GM23248 (cell line): ENCODE data around the gene FLOT2. TPM values are rescaled to one million over a fixed set of nuclear protein-coding genes. Genes with fewer than 3 reads are reported as not detected.

Source experiments
- DNase-seq: peaks from one replicate; pipeline ENCODE4 v3.0.0-alpha.2; 2015
- H2AFZ ChIP-seq: fragments of 200-600 bp; sonication (generic); 2 replicates; pipeline ENCODE4 v1.6.1; 2016; ENCODE audit warnings: antibody characterized with exemption
- H3F3A ChIP-seq: fragments of 200-600 bp; sonication (generic); 2 replicates; pipeline ENCODE4 v1.6.1; 2016; ENCODE audit warnings: mild to moderate bottlenecking, antibody characterized with exemption, mixed run types; ENCODE audit not compliant: insufficient read depth
- H3K27ac ChIP-seq: fragments of 200-600 bp; sonication (generic); 2 replicates; pipeline ENCODE4 v1.5.1; 2016; ENCODE audit warnings: mild to moderate bottlenecking
- H3K27me3 ChIP-seq: fragments of 200-600 bp; sonication (generic); replicated peaks from 2 replicates; pipeline ENCODE4 v1.6.1; 2016; ENCODE audit warnings: mild to moderate bottlenecking; ENCODE audit not compliant: insufficient read depth
- H3K36me3 ChIP-seq: fragments of 200-600 bp; sonication (generic); 2 replicates; pipeline ENCODE4 v1.6.1; 2016; ENCODE audit warnings: low read depth, mild to moderate bottlenecking
- H3K4me1 ChIP-seq: fragments of 200-600 bp; sonication (generic); 2 replicates; pipeline ENCODE4 v1.6.1; 2016; ENCODE audit warnings: mild to moderate bottlenecking; ENCODE audit not compliant: insufficient read depth
- H3K4me2 ChIP-seq: fragments of 200-600 bp; sonication (generic); one replicate; pipeline ENCODE4 v1.6.1; 2016; ENCODE audit warnings: mild to moderate bottlenecking; ENCODE audit not compliant: unreplicated experiment
- H3K4me3 ChIP-seq: fragments of 200-600 bp; sonication (generic); 2 replicates; pipeline ENCODE4 v1.5.1; 2016; ENCODE audit warnings: mild to moderate bottlenecking
- H3K79me2 ChIP-seq: fragments of 200-600 bp; sonication (generic); 2 replicates; pipeline ENCODE4 v1.6.1; 2016; ENCODE audit warnings: mild to moderate bottlenecking; ENCODE audit not compliant: insufficient read depth
- H3K9ac ChIP-seq: fragments of 200-600 bp; sonication (generic); 2 replicates; pipeline ENCODE4 v1.6.1; 2016; ENCODE audit warnings: mild to moderate bottlenecking
- H3K9me2 ChIP-seq: fragments of 200-600 bp; sonication (generic); 2 replicates; pipeline ENCODE4 v1.6.1; 2016; ENCODE audit warnings: mixed run types, mild to moderate bottlenecking, moderate library complexity; ENCODE audit not compliant: insufficient read depth
- H3K9me3 ChIP-seq: fragments of 200-600 bp; sonication (generic); one replicate; pipeline ENCODE4 v1.6.1; 2017; ENCODE audit warnings: low read depth
- H4K20me1 ChIP-seq: fragments of 200-600 bp; sonication (generic); 2 replicates; pipeline ENCODE4 v1.6.0; 2016; ENCODE audit not compliant: insufficient read depth
- EZH2 ChIP-seq: fragments of 200-600 bp; sonication (generic); IDR thresholded peaks from 2 replicates; pipeline ENCODE4 v1.6.1; 2018; ENCODE audit warnings: antibody characterized with exemption, mild to moderate bottlenecking; ENCODE audit not compliant: insufficient read depth, poor library complexity, severe bottlenecking
- EZH2phosphoT487 ChIP-seq: fragments of 200-600 bp; sonication (generic); IDR thresholded peaks from 2 replicates; pipeline ENCODE4 v1.6.1; 2018; ENCODE audit warnings: antibody characterized with exemption, moderate library complexity, mild to moderate bottlenecking, low read depth; ENCODE audit not compliant: insufficient read depth
- WGBS, 2 experiments: methylation state at CpG; one replicate each; pipeline ENCODE4 v1.1.6; 2015 to 2017; ENCODE audit warnings: low lambda C conversion rate in 2 of 2, low coverage in 1 of 2; ENCODE audit errors: missing lambda C conversion rate in 2 of 2; 5-methylcytosine and 5-hydroxymethylcytosine counted together
- in situ Hi-C: fragments of 300-500 bp; cut with MboI; formaldehyde crosslinking; loops from 2 replicates; pipeline ENCODE4 v1.15.0; 2020
- polyA plus RNA-seq: library from polyadenylated mRNA; unstranded; fragments of >200 nt; fragmentation: Nextera tagmentation; extraction: Ambion mirVana; gene quantifications from 2 replicates; pipeline ENCODE4 v1.2.1, GENCODE V29; 2016
- total RNA-seq: library from RNA; depleted of rRNA; stranded (reverse); fragments of >200 nt; shearing (Covaris generic); gene quantifications from 2 replicates; pipeline ENCODE4 v1.2.3, GENCODE V29; 2014

The FLOT2 gene
- total and polyA plus RNA-seq, 2 experiments from 2014 or later = 33.2 to 55.0 TPM

- TF ChIP-seq EZH2phosphoT487 (no peak), EZH2 (no peak)
- no peak overlapping the region for H2AFZ ChIP-seq
- no peaks in the 10 kb centered on the region for H3F3A ChIP-seq
- in situ Hi-C loops = no loop called here
- no peaks in the 10 kb centered on the region for H3K27me3 ChIP-seq
- H4K20me1 ChIP-seq = no peaks in the 10 kb centered on the region
- DNase-seq = no peak
- peaks cover 10% of the 10 kb centered on the region; the same call in 1 of the 2 replicates for H3K36me3 ChIP-seq
- no peak overlapping the region for H3K4me2 ChIP-seq
- no peak overlapping the region for H3K9ac ChIP-seq
- H3K79me2 ChIP-seq = peaks cover 11% of the 10 kb centered on the region
- 81 to 86% methylated on average over 4 of the region's 4 CpGs for WGBS, 2 experiments
- no peak overlapping the region for H3K27ac ChIP-seq
- peaks cover 5% of the 10 kb centered on the region; the same call in 1 of the 2 replicates for H3K4me1 ChIP-seq
- no peaks in the 10 kb centered on the region for H3K9me2 ChIP-seq
- H3K9me3 ChIP-seq = no peaks in the 10 kb centered on the region
- H3K4me3 ChIP-seq = no peak overlapping the region
Observed at GRCh38 chr17:28860363-28860808, 37.1 kb downstream of the FLOT2 start.

GRCh38 chr17:28858801-28859355 is 38.7 kb downstream of the FLOT2 start:
- no peak overlapping the region for H3K4me3 ChIP-seq
- no peak overlapping the region for H3K27ac ChIP-seq
- no peaks in the 10 kb centered on the region for H3K27me3 ChIP-seq
- no peaks in the 10 kb centered on the region for H3K9me3 ChIP-seq
- H3K4me2 ChIP-seq = no peak overlapping the region
- in situ Hi-C loops = no loop called here
- H3F3A ChIP-seq = no peaks in the 10 kb centered on the region
- no peak for DNase-seq
- peaks cover 10% of the 10 kb centered on the region; the same call in 1 of the 2 replicates for H3K36me3 ChIP-seq
- no peak overlapping the region for H2AFZ ChIP-seq
- peaks cover 16% of the 10 kb centered on the region for H3K79me2 ChIP-seq
- H4K20me1 ChIP-seq = no peaks in the 10 kb centered on the region
- no peaks in the 10 kb centered on the region for H3K9me2 ChIP-seq
- peaks cover 8% of the 10 kb centered on the region for H3K4me1 ChIP-seq
- TF ChIP-seq EZH2 (no peak), EZH2phosphoT487 (no peak)
- H3K9ac ChIP-seq = no peak overlapping the region
- 72 to 79% methylated on average over 2 of the region's 2 CpGs for WGBS, 2 experiments

- Histone ChIP-seq H3K36me3 (peaks cover 10% of the 10 kb centered on the region; the same call in 1 of the 2 replicates), H3K4me2 (no peak overlapping the region), H3K9ac (no peak overlapping the region), H3K27me3 (no peaks in the 10 kb centered on the region), H3K79me2 (peaks cover 16% of the 10 kb centered on the region), H3F3A (no peaks in the 10 kb centered on the region), H3K9me3 (no peaks in the 10 kb centered on the region), H2AFZ (no peak overlapping the region), H3K4me1 (peaks cover 8% of the 10 kb centered on the region), H3K9me2 (no peaks in the 10 kb centered on the region), H3K27ac (no peak overlapping the region), H3K4me3 (no peak overlapping the region), H4K20me1 (no peaks in the 10 kb centered on the region)
- no peak for TF ChIP-seq EZH2
- TF ChIP-seq EZH2phosphoT487 = no peak
- 98 to 100% methylated on average over 3 of the region's 3 CpGs for WGBS, 2 experiments
- DNase-seq = no peak
- in situ Hi-C loops = no loop called here
Observed at GRCh38 chr17:28857905-28858800, 39.4 kb downstream of the FLOT2 start.

GRCh38 chr17:28856028-28856574 is 41.4 kb downstream of the FLOT2 start:
- TF ChIP-seq EZH2 = no peak
- no peak for TF ChIP-seq EZH2phosphoT487
- no peak overlapping the region for H2AFZ ChIP-seq
- no peak overlapping the region for H3K27ac ChIP-seq
- no peaks in the 10 kb centered on the region for H3K9me3 ChIP-seq
- H3K36me3 ChIP-seq = peaks cover 10% of the 10 kb centered on the region; the same call in 1 of the 2 replicates
- H4K20me1 ChIP-seq = no peaks in the 10 kb centered on the region
- peak overlapping the region; percentile 95 for H3K9ac ChIP-seq
- no peaks in the 10 kb centered on the region for H3F3A ChIP-seq
- peak overlapping the region; percentile 99 for H3K4me3 ChIP-seq
- H3K4me1 ChIP-seq = peaks cover 8% of the 10 kb centered on the region
- no peaks in the 10 kb centered on the region for H3K27me3 ChIP-seq
- 83 to 89% methylated on average over 5 of the region's 5 CpGs for WGBS, 2 experiments
- peaks cover 16% of the 10 kb centered on the region for H3K79me2 ChIP-seq
- no peaks in the 10 kb centered on the region for H3K9me2 ChIP-seq
- no peak for DNase-seq
- peak overlapping the region; percentile 88 for H3K4me2 ChIP-seq
- in situ Hi-C loops = no loop called here
